Duodenal mucosa (tissue), 2 donors: ENCODE data around the gene CCR7.

ENCODE experiments used
- H3K27ac ChIP-seq: one replicate; pipeline ENCODE4 v1.7.0; 2013; ENCODE audit warnings: low read depth, low read length
- H3K27me3 ChIP-seq, 2 donors: one replicate each; pipeline ENCODE4 v1.7.0; 2013; ENCODE audit warnings: low read length in 2 of 2, control low read depth in 1 of 2; ENCODE audit not compliant: insufficient read depth in 2 of 2, control insufficient read depth in 1 of 2
- H3K36me3 ChIP-seq, 2 donors: one replicate each; pipeline ENCODE4 v1.7.0; 2013; ENCODE audit warnings: low read length in 2 of 2, control low read depth in 1 of 2; ENCODE audit not compliant: insufficient read depth in 2 of 2, control insufficient read depth in 1 of 2
- H3K4me1 ChIP-seq, 2 donors: one replicate each; pipeline ENCODE4 v1.7.0; 2013; ENCODE audit warnings: low read length in 2 of 2, control low read depth in 1 of 2; ENCODE audit not compliant: insufficient read depth in 2 of 2, control insufficient read depth in 1 of 2
- H3K4me3 ChIP-seq, 2 donors: one replicate each; pipeline ENCODE4 v1.7.0; 2013; ENCODE audit warnings: low read length in 2 of 2, low read depth in 1 of 2
- H3K9ac ChIP-seq, 2 donors: one replicate each; pipeline ENCODE4 v1.7.0; 2013; ENCODE audit warnings: low read length in 2 of 2, low read depth in 1 of 2
- H3K9me3 ChIP-seq, 2 donors: one replicate each; pipeline ENCODE4 v1.7.0; 2013; ENCODE audit warnings: low read length in 2 of 2, control low read depth in 1 of 2; ENCODE audit not compliant: control insufficient read depth in 1 of 2

CCR7 gene

GRCh38 chr17:40514013-40514875 is 51.0 kb downstream of the CCR7 start:
- Histone ChIP-seq H3K4me3 (no peak overlapping the region), H3K36me3 (no peaks in the 10 kb centered on the region), H3K4me1 (peaks cover 11 to 21% of the 10 kb centered on the region in 2 donors), H3K27ac (no peak overlapping the region), H3K9me3 (no peaks in the 10 kb centered on the region), H3K9ac (no peak overlapping the region), H3K27me3 (no peaks in the 10 kb centered on the region)

- H3K27ac ChIP-seq, result no peak overlapping the region
- no peaks in the 10 kb centered on the region for H3K36me3 ChIP-seq
- H3K4me3 ChIP-seq, result no peak overlapping the region
- H3K9me3 ChIP-seq, result no peaks in the 10 kb centered on the region
- peaks cover 6% of the 10 kb centered on the region in 2 donors for H3K4me1 ChIP-seq
- no peak overlapping the region for H3K9ac ChIP-seq
- H3K27me3 ChIP-seq, result no peaks in the 10 kb centered on the region
Observed at GRCh38 chr17:40511667-40512220, 53.5 kb downstream of the CCR7 start.

- H3K4me3 ChIP-seq, result no peak overlapping the region
Observed at GRCh38 chr17:40511136-40511535, 54.1 kb downstream of the CCR7 start.

GRCh38 chr17:40510328-40510648 is 55.0 kb downstream of the CCR7 start:
- Histone ChIP-seq H3K27me3 (no peaks in the 10 kb centered on the region), H3K4me1 (no peaks in the 10 kb centered on the region), H3K4me3 (no peak overlapping the region), H3K27ac (no peak overlapping the region), H3K36me3 (no peaks in the 10 kb centered on the region), H3K9me3 (no peaks in the 10 kb centered on the region), H3K9ac (no peak overlapping the region)

More at GRCh38 chr17:40511136-40511535, 54.1 kb downstream of the CCR7 start:
- Histone ChIP-seq H3K4me1 (no peaks in the 10 kb centered on the region), H3K27me3 (no peaks in the 10 kb centered on the region), H3K27ac (no peak overlapping the region), H3K36me3 (no peaks in the 10 kb centered on the region), H3K9ac (no peak overlapping the region), H3K9me3 (no peaks in the 10 kb centered on the region)

GRCh38 chr17:40509626-40510327 is 55.5 kb downstream of the CCR7 start:
- H3K4me1 ChIP-seq, result no peaks in the 10 kb centered on the region
- H3K9ac ChIP-seq, result no peak overlapping the region
- no peak overlapping the region for H3K27ac ChIP-seq
- H3K27me3 ChIP-seq, result no peaks in the 10 kb centered on the region
- no peak overlapping the region for H3K4me3 ChIP-seq
- no peaks in the 10 kb centered on the region for H3K9me3 ChIP-seq
- no peaks in the 10 kb centered on the region for H3K36me3 ChIP-seq

GRCh38 chr17:40506786-40507185 is 58.5 kb downstream of the CCR7 start:
- Histone ChIP-seq H3K27ac (no peak overlapping the region), H3K27me3 (no peaks in the 10 kb centered on the region), H3K9me3 (no peaks in the 10 kb centered on the region), H3K4me1 (peaks cover 0 to 2% of the 10 kb centered on the region in 2 donors), H3K9ac (no peak overlapping the region), H3K4me3 (no peak overlapping the region), H3K36me3 (no peaks in the 10 kb centered on the region)
